HG03342 (cell line): ENCODE data around the gene VBP1.
"Not testable (repeated sequence)": the region's sequence is repeated elsewhere in the genome, so short reads cannot be mapped to it uniquely, and the experiment has no call there.

ENCODE experiments used
- ATAC-seq: cut with Tn5 transposase; IDR thresholded peaks from one replicate; pipeline ENCODE4 v1.9.1; 2021; ENCODE audit warnings: mild to moderate bottlenecking, moderate library complexity; ENCODE audit not compliant: unreplicated experiment

The VBP1 gene

GRCh38 chrX:155262970-155263754, 46.9 kb downstream of the VBP1 start:
- no peak for ATAC-seq

DNA sequence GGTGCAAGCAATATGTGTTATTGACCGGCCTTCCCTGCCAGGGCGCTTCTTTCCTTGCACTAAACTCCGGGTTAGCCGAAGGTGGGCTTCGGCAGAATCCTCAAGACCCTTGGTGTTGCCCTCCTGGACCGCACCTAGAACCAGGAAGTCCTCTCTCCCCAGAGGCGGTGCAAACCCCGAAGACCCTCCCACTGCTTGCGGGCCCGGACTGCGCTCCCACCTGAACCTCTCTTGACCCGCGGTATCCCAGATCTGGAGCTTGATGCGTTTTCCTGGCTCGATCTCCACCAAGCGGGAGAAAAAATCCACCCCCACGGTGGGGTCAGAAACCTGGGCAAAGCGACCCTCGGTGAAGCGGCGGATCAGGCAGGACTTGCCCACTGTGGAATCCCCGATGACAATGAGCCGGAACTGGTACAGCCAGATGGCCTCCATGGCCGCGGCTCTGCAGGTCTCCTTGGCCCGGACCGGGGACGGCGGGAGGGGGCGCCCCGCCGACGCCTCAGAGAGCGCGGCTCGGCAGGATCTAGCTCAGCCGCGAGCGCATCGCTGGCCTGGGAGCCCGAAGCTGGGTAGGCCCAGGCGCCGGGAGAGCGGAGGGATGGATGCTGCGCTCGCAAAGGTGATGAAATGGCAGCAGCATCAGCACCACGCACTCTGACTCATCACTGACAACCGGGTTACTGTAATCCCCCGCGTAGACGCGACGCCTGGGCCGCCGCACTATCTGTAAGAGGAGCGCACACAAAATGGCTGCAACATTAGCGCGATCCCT, 47.8 kb downstream of the VBP1 start, which contains the start of gene RAB39B:
RAB39B (minus strand) TSS at position 638 of the 775 bp plus-strand sequence; CDS start at position 435, 203 bp downstream.
- ATAC-seq, result peak; percentile 90

DNA sequence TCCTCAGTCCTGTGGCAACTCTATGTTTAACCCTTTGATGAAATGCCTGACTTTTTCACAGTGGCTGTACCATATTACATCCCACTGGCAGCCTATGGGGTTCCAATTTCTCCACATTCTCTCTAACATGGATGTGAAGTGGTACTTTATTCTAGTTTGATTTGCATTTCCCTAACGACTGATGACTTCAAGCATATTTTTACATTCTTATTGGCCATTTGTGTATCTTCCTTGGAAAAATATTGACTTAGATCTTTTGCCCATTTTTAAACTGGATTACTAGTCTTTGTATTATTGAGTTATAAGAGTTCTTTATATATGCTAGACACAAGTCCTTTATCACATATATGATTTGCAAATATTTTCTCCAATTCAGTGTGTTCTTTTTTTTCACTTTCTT, 50.2 kb downstream of the VBP1 start:
- ATAC-seq, result no peak

DNA sequence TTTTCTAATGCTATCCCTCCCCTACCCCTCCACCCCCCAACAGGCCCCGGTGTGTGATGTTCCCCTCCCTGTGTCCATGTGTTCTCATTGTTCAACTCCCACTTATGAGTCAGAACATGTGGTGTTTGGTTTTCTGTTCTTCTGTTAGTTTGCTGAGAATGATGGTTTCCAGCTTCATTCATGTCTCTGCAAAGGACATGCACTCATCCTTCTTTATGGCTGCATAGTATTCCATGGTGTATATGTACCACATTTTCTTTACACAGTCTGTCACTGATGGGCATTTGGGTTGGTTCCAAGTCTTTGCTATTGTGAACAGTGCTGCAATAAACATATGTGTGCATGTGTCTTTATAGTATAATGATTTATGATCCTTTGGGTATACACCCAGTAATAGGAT, 51.7 kb downstream of the VBP1 start:
- ATAC-seq, result not testable (repeated sequence)

DNA sequence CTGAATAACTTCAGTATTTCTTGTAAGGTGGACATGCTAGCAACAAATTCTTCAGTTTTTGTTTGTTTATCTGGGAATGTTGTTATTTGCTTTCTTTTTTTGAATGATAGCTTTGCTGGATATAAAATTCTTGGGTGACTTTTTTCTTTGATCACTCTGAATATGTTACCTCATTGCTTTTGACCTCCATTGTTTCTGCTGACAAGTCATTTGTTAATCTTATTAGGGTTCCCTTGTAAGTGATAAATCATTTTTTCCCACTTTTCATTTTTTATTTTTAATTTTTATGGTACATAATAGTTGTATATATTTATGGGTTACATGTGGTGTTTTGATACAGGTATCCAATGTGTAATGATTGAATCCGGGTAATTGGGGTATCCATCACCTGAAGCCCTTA, 54.7 kb downstream of the VBP1 start:
- ATAC-seq, result no peak

- no peak for ATAC-seq
Observed at GRCh38 chrX:155279873-155280272, 63.6 kb downstream of the VBP1 start.
